Stimulated activated CD4-positive, alpha-beta T cell treated with anti-CD3 and anti-CD28 coated beads, Interleukin-4, amount 100 ng/mL, for 24 hours (primary cell): ENCODE data around the gene SLC25A15.
A peak's percentile ranks its signal among the peaks of the same experiment; 100 is the strongest.

ENCODE experiments used
- DNase-seq: peaks from one replicate; pipeline ENCODE4 v3.0.0-alpha.2; 2020

The SLC25A15 gene

DNA sequence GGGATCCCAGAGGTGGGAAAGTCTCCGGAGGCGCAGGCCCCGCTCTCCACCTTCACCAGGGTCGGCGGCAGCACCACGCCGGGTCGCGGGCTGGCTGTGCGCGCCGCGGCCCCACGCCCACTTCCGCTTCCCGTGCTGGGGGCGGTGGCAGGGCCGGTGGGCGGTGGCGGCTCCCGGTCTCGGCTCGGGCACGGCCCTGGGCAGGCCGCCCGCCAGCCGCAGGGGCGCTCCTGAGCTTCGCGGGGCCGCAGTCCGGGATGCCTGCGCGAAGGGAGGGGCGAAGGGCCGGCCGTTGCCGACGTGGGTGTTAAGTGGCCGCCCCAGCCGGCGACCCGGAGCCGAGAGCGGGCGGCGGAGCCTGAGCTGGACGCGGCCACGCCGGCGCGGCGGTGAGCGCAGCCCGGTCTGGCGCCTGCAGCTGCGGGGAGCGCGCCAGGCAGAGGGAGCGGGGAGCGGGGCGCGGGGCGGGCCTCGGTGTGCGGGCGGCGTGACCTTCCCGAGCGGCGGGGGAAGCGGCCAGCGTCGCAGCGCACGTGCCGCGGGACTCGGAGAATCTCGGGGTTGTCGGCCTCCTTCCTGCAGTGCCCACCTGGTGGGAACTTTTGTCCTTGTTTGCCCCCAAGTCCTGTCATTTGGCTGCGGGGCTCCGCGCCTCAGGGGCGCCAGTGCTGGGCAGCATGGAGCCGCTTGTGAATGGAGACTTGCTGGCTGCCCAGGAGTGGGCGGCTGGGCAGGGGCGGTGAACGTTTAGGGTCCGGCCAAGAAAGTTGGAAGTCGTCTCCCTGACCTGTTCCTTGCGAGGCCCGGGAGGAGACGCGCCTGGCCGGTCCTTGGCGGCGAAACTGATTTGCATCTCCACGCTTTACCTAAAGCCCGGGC is at the start of gene SLC25A15:
Gene SLC25A15, plus strand, starts transcription at position 337 of the 879 bp plus-strand sequence. CDS start 3,616 bp downstream, outside the sequence.
- peak; percentile 68 for DNase-seq

- DNase-seq = no peak
Observed at GRCh38 chr13:40749327-40749726, 40.1 kb upstream of the SLC25A15 start.

DNA sequence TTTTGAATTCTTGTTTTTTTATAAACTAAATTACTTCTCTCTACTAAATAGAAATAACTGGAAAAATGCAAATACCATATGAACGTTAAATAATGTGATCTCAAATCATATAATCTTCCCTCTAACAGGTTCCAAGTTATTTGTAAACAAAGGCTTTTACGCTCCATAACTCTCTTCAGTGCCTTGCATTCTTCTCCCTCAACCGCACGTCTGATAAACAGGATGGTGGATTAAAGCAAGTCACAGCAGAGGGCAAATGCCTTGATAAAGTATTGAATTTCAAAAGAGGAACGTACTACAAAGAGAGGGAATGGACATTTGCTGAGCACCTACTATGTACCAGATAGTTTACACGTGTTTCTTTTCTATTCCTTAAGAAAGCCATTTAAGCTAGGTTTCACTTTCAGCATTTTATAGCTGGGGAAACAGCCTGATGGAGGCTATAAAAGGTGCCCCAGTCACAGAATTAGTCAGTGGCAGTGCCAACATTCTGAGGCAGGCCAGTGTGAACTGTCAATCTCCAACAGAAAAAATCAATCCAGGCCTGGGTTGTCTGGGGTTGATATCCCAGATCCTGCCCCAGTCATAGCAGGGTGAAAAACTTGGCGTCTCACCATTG is 34.2 kb upstream of the SLC25A15 start:
- no peak for DNase-seq

- no peak for DNase-seq
Observed at GRCh38 chr13:40756042-40756441, 33.4 kb upstream of the SLC25A15 start.

- no peak for DNase-seq
Observed at GRCh38 chr13:40758811-40759210, 30.6 kb upstream of the SLC25A15 start.

DNA sequence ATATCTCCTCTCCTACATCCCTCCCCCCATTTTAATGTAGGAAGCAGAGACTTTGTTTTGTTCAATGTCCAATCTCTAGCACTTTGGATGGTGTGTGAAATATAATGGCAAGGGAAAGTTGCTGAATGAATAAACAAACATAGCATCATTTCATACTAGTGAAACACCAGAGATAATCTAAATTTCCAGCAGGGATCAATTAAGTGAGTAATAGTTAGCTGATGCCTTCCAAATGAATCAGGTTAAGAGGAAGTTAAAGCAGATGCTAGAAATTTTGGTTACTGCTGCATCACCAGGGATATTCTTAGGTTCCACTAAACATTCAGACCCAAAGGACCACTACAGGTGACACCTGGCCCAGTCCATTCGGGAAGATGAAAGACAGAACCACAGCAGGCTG is 26.6 kb upstream of the SLC25A15 start:
- no peak for DNase-seq

GRCh38 chr13:40764587-40765403 is 24.6 kb upstream of the SLC25A15 start:
- DNase-seq = peak; percentile 67

DNA sequence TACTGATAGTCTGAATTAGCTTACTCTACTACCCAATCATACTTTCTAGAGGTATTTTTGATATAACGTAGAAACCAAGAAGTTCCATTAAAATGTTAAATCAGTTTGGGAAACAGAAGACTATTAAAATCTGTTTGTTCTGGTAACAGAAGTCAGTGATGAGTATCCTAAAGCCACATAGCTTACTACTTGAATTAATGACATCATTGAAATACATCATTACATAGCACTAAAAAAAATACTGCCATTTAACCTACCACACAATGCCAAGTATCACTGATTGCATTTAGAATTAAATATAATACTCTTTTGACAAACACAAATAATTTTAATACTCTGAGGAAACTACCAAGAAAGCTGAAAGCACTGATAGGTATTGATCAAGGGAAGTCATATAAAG is 23.8 kb upstream of the SLC25A15 start:
- no peak for DNase-seq

GRCh38 chr13:40769970-40770369 is 19.4 kb upstream of the SLC25A15 start:
- no peak for DNase-seq

GRCh38 chr13:40770609-40770933 is 18.8 kb upstream of the SLC25A15 start:
- DNase-seq = no peak

GRCh38 chr13:40770934-40771618 is 18.3 kb upstream of the SLC25A15 start, which contains the start of gene MRPS31:
TSS of gene MRPS31 (minus strand) at chr13:40771190. CDS start at chr13:40771136, 54 bp downstream.
- peak; percentile 96 for DNase-seq

DNA sequence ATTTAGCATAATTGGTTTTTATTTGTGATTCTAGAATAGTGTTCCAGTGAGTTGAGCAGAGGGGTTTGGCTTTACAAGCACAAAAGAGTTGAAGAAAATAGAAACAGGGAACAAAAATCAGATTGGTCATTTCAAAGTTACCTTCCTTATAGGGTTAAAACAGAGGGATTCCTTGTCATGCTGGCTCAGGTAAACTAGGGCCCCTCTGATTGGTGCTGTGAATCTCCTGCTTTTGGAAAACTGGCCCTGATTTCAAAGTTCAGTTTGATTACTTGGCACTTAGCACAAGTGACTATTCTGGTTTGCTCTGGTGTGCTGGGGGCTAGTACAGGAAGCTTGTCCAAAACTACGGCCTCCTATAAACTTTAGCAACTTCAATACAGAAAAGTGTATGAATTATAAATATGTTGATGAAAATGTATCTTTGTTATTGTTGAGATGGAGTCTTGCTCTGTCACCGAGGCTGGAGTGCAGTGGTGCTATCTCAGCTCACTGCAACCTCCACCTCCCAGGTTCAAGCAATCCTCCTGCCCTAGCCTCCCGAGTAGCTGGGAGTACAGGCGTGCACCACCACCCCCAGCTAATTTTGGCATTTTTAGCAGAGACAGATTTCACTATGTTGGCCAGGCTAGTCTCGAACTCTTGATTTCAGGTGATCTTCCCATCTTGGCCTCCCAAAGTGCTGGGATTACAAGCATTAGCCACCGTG is 16.5 kb upstream of the SLC25A15 start:
- DNase-seq = no peak

DNA sequence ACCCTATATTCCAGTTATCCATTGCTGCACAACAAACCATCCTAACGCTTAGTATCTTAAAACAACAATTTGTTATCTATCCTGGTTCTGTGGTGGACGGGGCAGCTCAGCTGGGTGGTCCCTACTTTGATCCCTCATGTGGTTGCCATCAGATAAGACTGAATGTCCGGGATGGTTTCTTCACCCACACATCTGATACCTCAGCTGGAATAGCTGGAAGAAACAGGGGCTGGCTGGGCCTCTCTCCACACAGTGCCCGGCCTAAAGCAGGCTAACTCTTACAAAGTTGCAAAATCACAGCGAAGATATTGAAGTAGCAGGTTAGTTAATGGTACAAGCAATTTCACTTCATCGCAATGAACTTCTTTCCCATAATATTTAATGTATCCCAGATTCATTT is 14.7 kb upstream of the SLC25A15 start:
- no peak for DNase-seq

- DNase-seq = peak; percentile 25
Observed at GRCh38 chr13:40776232-40776631, 13.2 kb upstream of the SLC25A15 start.

- peak; percentile 73 for DNase-seq
Observed at GRCh38 chr13:40776681-40777165, 12.7 kb upstream of the SLC25A15 start.

DNA sequence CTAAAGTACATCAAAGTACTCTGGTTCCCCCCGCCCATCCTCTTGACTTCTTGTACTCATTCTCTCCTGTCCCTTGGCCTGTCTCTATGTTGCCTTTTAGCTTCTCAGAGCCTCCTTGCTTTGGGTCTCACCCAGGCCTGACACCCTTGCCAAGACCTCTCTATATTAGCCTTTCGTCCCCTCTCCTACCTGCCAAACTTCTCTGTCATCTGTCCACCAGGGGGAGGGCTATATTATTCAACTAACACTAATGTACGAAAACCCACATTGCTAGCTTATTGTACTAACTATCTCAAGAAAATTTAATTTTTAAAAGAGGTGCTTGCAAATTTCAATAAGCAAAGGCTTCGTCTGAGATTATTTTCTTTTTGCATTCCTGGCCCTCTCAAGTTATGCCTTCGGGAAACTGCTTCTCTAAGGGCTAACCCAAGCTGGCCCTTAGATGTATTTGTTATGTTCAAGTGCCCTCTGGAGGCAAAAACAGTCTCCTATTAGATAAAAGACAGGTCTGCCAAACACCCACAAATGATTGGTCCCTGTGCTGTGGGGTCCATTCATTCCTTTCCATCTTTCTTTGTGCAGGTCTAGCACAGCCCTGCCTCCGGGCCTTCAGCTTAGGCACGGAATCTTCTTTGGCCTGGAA is 12.1 kb upstream of the SLC25A15 start:
- peak; percentile 49 for DNase-seq

DNA sequence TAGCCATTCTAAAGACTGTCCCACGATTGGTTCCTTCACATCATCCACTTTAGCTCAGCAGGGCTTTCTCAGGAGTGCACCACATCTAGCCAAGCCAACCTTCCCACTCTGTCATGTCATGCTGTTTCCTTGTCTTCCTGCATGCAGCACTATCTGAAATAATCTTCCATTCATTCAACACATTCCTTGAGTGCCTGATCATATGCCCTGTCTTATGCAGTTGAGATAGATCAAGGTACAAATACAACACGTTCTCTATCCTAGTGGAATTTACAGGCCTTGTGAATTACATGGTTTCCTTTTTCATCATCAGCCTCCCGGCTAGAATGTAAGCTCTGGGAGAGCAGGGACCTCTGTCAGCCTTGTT is 11.6 kb upstream of the SLC25A15 start:
- no peak for DNase-seq

DNA sequence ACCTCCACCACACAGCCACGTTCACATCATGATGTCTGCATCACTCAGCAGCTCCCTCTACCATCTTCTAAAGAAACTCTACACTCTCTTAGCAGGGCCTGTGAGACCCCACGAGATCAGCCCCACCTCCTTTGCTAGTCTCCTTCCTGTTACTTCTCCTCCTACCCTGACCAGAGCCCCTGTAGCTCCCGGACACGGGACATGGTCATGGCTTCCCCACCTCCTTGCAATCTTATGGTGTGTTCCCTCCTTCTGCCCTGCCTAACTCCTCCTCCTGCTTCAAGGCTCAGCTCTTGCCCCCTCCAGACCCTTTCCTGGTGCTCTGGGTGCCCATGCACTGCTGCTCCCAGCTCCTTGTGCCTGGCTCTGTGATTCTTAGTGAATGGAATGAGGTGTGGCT is 10.4 kb upstream of the SLC25A15 start:
- no peak for DNase-seq

- no peak for DNase-seq
Observed at GRCh38 chr13:40779796-40780285, 9.6 kb upstream of the SLC25A15 start.

GRCh38 chr13:40780822-40781401 is 8.5 kb upstream of the SLC25A15 start:
- no peak for DNase-seq

DNA sequence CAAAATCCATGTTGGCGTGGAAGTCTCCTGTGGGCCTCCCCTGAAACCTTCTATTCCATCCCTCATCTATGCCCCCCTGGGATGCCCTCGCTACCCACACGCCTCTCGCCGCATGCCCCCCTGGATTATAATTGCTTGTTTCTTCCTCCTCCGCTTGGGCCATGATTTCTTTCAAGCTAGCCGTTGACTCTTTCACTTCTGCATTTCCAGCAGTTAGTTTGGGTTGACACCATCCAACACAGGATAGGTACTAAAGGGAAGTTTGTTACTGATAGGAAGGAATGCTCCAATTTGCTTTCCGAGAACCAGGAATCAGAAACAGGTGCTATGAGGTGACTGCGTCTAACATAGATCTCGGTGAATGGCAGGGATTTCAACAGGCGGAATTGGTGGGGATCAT is 7.7 kb upstream of the SLC25A15 start:
- no peak for DNase-seq
